ENCODE data around the gene NLRC5.

- TF ChIP-seq POLR2A (IDR thresholded peaks at IDR 0.05) (no peak), POLR2AphosphoS5 (IDR thresholded peaks at IDR 0.05) (no peak)
- TF ChIP-seq, protein P1, sequence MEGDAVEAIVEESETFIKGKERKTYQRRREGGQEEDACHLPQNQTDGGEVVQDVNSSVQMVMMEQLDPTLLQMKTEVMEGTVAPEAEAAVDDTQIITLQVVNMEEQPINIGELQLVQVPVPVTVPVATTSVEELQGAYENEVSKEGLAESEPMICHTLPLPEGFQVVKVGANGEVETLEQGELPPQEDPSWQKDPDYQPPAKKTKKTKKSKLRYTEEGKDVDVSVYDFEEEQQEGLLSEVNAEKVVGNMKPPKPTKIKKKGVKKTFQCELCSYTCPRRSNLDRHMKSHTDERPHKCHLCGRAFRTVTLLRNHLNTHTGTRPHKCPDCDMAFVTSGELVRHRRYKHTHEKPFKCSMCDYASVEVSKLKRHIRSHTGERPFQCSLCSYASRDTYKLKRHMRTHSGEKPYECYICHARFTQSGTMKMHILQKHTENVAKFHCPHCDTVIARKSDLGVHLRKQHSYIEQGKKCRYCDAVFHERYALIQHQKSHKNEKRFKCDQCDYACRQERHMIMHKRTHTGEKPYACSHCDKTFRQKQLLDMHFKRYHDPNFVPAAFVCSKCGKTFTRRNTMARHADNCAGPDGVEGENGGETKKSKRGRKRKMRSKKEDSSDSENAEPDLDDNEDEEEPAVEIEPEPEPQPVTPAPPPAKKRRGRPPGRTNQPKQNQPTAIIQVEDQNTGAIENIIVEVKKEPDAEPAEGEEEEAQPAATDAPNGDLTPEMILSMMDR (IDR thresholded peaks at IDR 0.05): no peak
Measured at GRCh38 chr16:56986361-56986760, 3.0 kb upstream of the NLRC5 start.
